GM21737 (cell line): Measurements from ENCODE around the gene ESR2.
"Not testable (repeated sequence)": the region's sequence is repeated elsewhere in the genome, so short reads cannot be mapped to it uniquely, and the experiment has no call there.

Experiments
- ATAC-seq: cut with Tn5 transposase; IDR thresholded peaks from one replicate; pipeline ENCODE4 v1.9.1; 2021; ENCODE audit warnings: mild to moderate bottlenecking, moderate library complexity; ENCODE audit not compliant: unreplicated experiment

Gene ESR2

GRCh38 chr14:64225151-64225757 lies 68.9 kb downstream of the ESR2 start:
- no peak for ATAC-seq

GRCh38 chr14:64221391-64222003 lies 72.7 kb downstream of the ESR2 start:
- ATAC-seq = no peak

- no peak for ATAC-seq
Measured at GRCh38 chr14:64220466-64220865, 73.7 kb downstream of the ESR2 start.

- ATAC-seq = no peak
Measured at GRCh38 chr14:64220056-64220455, 74.1 kb downstream of the ESR2 start.

GRCh38 chr14:64218344-64219240 lies 75.6 kb downstream of the ESR2 start:
- peak; percentile 49 for ATAC-seq

GRCh38 chr14:64217834-64218233 lies 76.3 kb downstream of the ESR2 start:
- ATAC-seq = no peak

GRCh38 chr14:64217308-64217707 lies 76.9 kb downstream of the ESR2 start:
- ATAC-seq = no peak

GRCh38 chr14:64215978-64216377 lies 78.2 kb downstream of the ESR2 start:
- no peak for ATAC-seq

GRCh38 chr14:64215274-64215673 lies 78.9 kb downstream of the ESR2 start:
- no peak for ATAC-seq

- no peak for ATAC-seq
Measured at GRCh38 chr14:64213853-64214570, 80.2 kb downstream of the ESR2 start.

- no peak for ATAC-seq
Measured at GRCh38 chr14:64213086-64213485, 81.1 kb downstream of the ESR2 start.

- no peak for ATAC-seq
Measured at GRCh38 chr14:64212666-64213065, 81.5 kb downstream of the ESR2 start.

GRCh38 chr14:64210912-64211311 lies 83.3 kb downstream of the ESR2 start:
- ATAC-seq = not testable (repeated sequence)

GRCh38 chr14:64210216-64210615 lies 84.0 kb downstream of the ESR2 start:
- ATAC-seq = no peak

- peak; percentile 56 for ATAC-seq
Measured at GRCh38 chr14:64209444-64210131, 84.6 kb downstream of the ESR2 start.

- ATAC-seq = no peak
Measured at GRCh38 chr14:64208981-64209380, 85.2 kb downstream of the ESR2 start.

- no peak for ATAC-seq
Measured at GRCh38 chr14:64208261-64208660, 85.9 kb downstream of the ESR2 start.

GRCh38 chr14:64203366-64204006 lies 90.7 kb downstream of the ESR2 start:
- no peak for ATAC-seq

GRCh38 chr14:64202716-64203115 lies 91.5 kb downstream of the ESR2 start:
- no peak for ATAC-seq

- no peak for ATAC-seq
Measured at GRCh38 chr14:64201921-64202545, 92.1 kb downstream of the ESR2 start.
